Fibroblast of mammary gland (primary cell): ENCODE data around the gene NFATC2.

ENCODE experiments used
- DNase-seq: peaks from one replicate; pipeline ENCODE4 v3.0.0-alpha.2; 2010; ENCODE audit warnings: low read depth
- H3K4me3 ChIP-seq: 2 replicates; pipeline ENCODE4 v1.5.1; 2011; ENCODE audit warnings: low read depth, mild to moderate bottlenecking, low read length, moderate library complexity; ENCODE audit not compliant: control insufficient read depth
- CTCF ChIP-seq: conservative IDR thresholded peaks from 2 replicates; pipeline ENCODE4 v1.5.1; 2011; ENCODE audit warnings: low read depth, low read length, inconsistent platforms; ENCODE audit not compliant: control insufficient read depth, insufficient read depth

The NFATC2 gene

GRCh38 chr20:51385646-51386530 is 156.6 kb downstream of the NFATC2 start:
- TF ChIP-seq CTCF = peak; percentile 58
- DNase-seq = peak; percentile 52
- H3K4me3 ChIP-seq = no peak overlapping the region

- no peak for DNase-seq
- no peak overlapping the region for H3K4me3 ChIP-seq
- no peak for TF ChIP-seq CTCF
Measured at GRCh38 chr20:51384875-51385274, 157.6 kb downstream of the NFATC2 start.

GRCh38 chr20:51383891-51384510 is 158.5 kb downstream of the NFATC2 start:
- no peak overlapping the region for H3K4me3 ChIP-seq
- DNase-seq = peak; percentile 36
- no peak for TF ChIP-seq CTCF

- no peak overlapping the region for H3K4me3 ChIP-seq
- no peak for TF ChIP-seq CTCF
- DNase-seq = no peak
Measured at GRCh38 chr20:51382986-51383821, 159.3 kb downstream of the NFATC2 start.

DNA sequence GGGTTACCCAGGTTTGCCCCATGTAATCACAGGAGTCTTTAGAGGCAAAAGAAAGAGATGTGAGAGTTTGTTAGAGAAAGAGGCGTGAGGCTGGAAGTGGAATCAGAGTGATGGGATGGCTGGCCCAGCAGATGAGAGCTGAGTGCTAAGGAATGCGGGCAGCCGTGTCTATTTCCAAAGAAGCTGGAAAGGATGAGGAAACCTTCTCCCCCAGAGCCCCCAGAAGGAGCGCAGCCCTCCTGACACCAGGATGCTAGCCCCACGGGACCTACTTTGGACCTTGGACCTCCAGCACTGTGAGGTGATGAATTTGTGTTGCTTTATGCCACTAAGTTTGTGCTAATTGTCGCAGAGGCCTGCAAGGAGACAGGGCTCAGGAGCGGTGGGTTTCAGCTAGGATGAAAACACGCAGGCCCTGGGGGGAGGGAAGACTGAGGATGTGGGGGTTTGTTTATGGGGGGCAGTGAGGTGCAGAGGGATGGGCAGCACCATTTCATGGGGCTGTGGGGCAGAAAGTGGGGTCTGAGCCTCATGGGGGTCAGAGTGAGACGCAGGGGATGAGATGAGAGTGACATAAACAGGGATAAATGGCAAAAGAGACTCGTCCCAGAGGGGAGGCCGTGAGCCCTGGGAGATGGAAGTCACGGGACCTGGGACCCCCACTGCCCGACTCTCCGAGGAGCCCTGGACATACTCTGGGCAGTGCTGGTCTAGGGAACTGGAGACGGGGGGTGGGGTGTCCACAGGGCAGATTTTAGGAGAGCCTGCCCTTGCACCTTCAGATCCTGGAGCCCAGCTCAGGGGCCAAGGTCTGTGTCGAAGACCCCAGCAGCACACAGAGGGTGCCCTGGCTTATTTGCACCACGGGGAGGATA is 160.2 kb downstream of the NFATC2 start:
- DNase-seq = no peak
- H3K4me3 ChIP-seq = no peak overlapping the region
- no peak for TF ChIP-seq CTCF

GRCh38 chr20:51381557-51381956 is 161.0 kb downstream of the NFATC2 start:
- no peak for TF ChIP-seq CTCF
- H3K4me3 ChIP-seq = no peak overlapping the region
- no peak for DNase-seq
